Testis (tissue), 2 donors: ENCODE data around the gene C3orf20.

Experiments
- CTCF ChIP-seq, 3 experiments: fragments of 450-650 bp in 2 of 3; fragments of 200-600 bp in 1 of 3; sonication (generic) in 1 of 3; IDR thresholded peaks; one replicate each; pipeline ENCODE4 v1.5.1; 2016 to 2019; ENCODE audit warnings: antibody characterized with exemption in 3 of 3, mild to moderate bottlenecking in 2 of 3, moderate library complexity in 1 of 3
- POLR2A ChIP-seq: fragments of 450-650 bp; IDR thresholded peaks from one replicate; pipeline ENCODE4 v1.6.1; 2017; ENCODE audit warnings: antibody characterized with exemption, mild to moderate bottlenecking, moderate library complexity

DNA sequence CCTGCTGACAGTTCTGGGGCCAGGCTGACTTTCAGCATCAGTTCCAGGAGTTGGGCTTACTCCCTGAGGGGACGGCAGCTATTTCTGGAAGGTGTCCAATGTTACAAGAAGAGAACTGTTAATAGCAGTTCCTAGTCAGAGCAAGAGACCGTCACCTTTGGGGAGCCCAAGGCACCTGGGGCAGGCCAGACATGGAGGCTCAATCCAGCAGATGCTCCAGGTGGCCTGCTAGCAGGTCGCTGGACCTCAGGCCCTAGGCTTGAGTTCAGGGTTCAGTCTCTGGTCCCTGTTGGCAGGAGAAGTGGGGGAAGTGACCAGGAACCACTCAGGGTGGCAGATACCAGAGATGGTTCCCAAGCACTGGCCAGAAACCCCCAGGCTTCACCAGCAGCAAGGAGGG, 25.9 kb downstream of the C3orf20 start:
- no peak for TF ChIP-seq CTCF (IDR thresholded peaks at IDR 0.05)
- no peak for TF ChIP-seq POLR2A
